Heart right ventricle (tissue), 16 donors: Measurements from ENCODE around the gene AGPS. TPM values are rescaled to one million over a fixed set of nuclear protein-coding genes. Genes with fewer than 3 reads are reported as not detected.

Experiments
- ATAC-seq, 8 donors: fragments of 200-7000 bp; cut with Tn5 transposase; one replicate each; pipeline ENCODE4 v1.9.1; 2020; ENCODE audit warnings: mild to moderate bottlenecking in 8 of 8, moderate library complexity in 8 of 8, moderate number of reproducible peaks in 1 of 8
- DNase-seq, 2 donors: peaks; one replicate each; pipeline ENCODE4 v3.0.0-alpha.2; 2020
- H3K27ac ChIP-seq, 10 donors: fragments of 200-600 bp; sonication (generic) in 2 of 10; one replicate each; pipeline versions ENCODE4 v1.5.0 to v1.8.0; 2020 to 2022; ENCODE audit warnings: mild to moderate bottlenecking in 3 of 10
- H3K27me3 ChIP-seq, 7 donors: fragments of 200-600 bp; one replicate each; pipeline ENCODE4 v1.8.0; 2021 to 2022; ENCODE audit warnings: mild to moderate bottlenecking in 2 of 7
- H3K36me3 ChIP-seq, 9 donors: fragments of 200-600 bp; sonication (generic) in 1 of 9; one replicate each; pipeline versions ENCODE4 v1.5.0 to v1.8.0; 2020 to 2022; ENCODE audit warnings: mild to moderate bottlenecking in 2 of 9
- H3K4me1 ChIP-seq, 9 donors: fragments of 200-600 bp; sonication (generic) in 1 of 9; one replicate each; pipeline versions ENCODE4 v1.5.0 to v1.8.0; 2020 to 2022; ENCODE audit warnings: mild to moderate bottlenecking in 4 of 9
- H3K4me3 ChIP-seq, 10 donors: fragments of 200-600 bp; sonication (generic) in 2 of 10; one replicate each; pipeline versions ENCODE4 v1.5.0 to v1.8.0; 2020 to 2022; ENCODE audit warnings: mild to moderate bottlenecking in 7 of 10, moderate library complexity in 2 of 10
- H3K9me3 ChIP-seq, 11 donors: fragments of 200-600 bp in 10 of 11; sonication (generic) in 2 of 11; one replicate each; pipeline versions ENCODE4 v1.5.0 to v1.8.0; 2013 to 2022; ENCODE audit warnings: mild to moderate bottlenecking in 2 of 11, control low read depth in 1 of 11, moderate library complexity in 1 of 11
- WGBS, 2 donors: extraction: QIAGEN DNeasy Blood & Tissue Kit; methylation state at CpG; one replicate each; pipeline ENCODE4 v1.1.7; 2013; ENCODE audit warnings: inconsistent platforms in 1 of 2; 5-methylcytosine and 5-hydroxymethylcytosine counted together
- intact Hi-C, 10 donors: fragments of 100-400 bp; cut with DNase I; formaldehyde crosslinking; loops; one replicate each; pipeline versions ENCODE4 v1.11.1 to v1.14.2; 2022
- polyA plus RNA-seq, 2 donors: library from polyadenylated mRNA; stranded (reverse); fragments of 200-250 nt; gene quantifications; one replicate each; pipeline ENCODE4 v1.2.3, GENCODE V29; 2013
- total RNA-seq, 10 donors: library from RNA; stranded (reverse); fragmentation: NEBNext Ultra II Directional in 3 of 10; extraction: Animal tissue kit (Norgen Biotek cat#: 25700) in 3 of 10; gene quantifications; one replicate each; pipeline versions ENCODE4 v1.2.1 to v1.2.4, GENCODE V29; 2021 to 2023
- TF ChIP-seq, protein P1 (sequence below), 9 donors: fragments of 200-600 bp; sonication (generic) in 2 of 9; IDR thresholded peaks; one replicate each; pipeline versions ENCODE4 v1.5.0 to v1.8.0; 2021 to 2022; ENCODE audit warnings: antibody characterized with exemption in 9 of 9, mild to moderate bottlenecking in 5 of 9, moderate library complexity in 1 of 9
- donor health status: Arrhythmogenic right ventricular cardiomyopathy.
- donor health status: ischemic (EF 13 %, LVEDD 7.1; RV severe dilation, severe dysfunction).
- donor health status: healthy with polysubstance abuse.
- donor health status: DM: no; HTN: yes; CAD: no.
- donor health status: DM: no; HTN: no; CAD: no.
- donor health status: ischemic (EF 25% LVEDD 6.9; RV normal size, moderate dysfunction).
- donor health status: ischemic (EF 25% LVEDD 5.7; RV mildly dilated, moderate dysfunction).
- donor health status: healthy.
- donor health status: DM: yes; HTN: yes; CAD: no.
- donor health status: Ischemic cardiomyopathy.
- donor health status: ischemic (EF 35%, LVEDD 5.7; RV mildly dilated, moderate dysfunction).
- donor health status: nonischemic (EF 11% LVEDD 7.7; RV severe dilation, severe dysfunction).
- donor health status: DM: yes; HTN: yes; CAD: no.
- donor health status: PGD.
- donor health status: ischemic (EF 29% LVEDD 5.4; RV normal size, mild dysfunction).
- donor health status: nonischemic (EF 23%, LVEDD 6.1; RV moderate dilation, normal function).

The AGPS gene
- total and polyA plus RNA-seq, 12 donors: 4.6 to 32.0 (median 28.4) TPM

GRCh38 chr2:177466337-177467195, 74.0 kb downstream of the AGPS start:
- TF ChIP-seq, protein P1, sequence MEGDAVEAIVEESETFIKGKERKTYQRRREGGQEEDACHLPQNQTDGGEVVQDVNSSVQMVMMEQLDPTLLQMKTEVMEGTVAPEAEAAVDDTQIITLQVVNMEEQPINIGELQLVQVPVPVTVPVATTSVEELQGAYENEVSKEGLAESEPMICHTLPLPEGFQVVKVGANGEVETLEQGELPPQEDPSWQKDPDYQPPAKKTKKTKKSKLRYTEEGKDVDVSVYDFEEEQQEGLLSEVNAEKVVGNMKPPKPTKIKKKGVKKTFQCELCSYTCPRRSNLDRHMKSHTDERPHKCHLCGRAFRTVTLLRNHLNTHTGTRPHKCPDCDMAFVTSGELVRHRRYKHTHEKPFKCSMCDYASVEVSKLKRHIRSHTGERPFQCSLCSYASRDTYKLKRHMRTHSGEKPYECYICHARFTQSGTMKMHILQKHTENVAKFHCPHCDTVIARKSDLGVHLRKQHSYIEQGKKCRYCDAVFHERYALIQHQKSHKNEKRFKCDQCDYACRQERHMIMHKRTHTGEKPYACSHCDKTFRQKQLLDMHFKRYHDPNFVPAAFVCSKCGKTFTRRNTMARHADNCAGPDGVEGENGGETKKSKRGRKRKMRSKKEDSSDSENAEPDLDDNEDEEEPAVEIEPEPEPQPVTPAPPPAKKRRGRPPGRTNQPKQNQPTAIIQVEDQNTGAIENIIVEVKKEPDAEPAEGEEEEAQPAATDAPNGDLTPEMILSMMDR (IDR thresholded peaks at IDR 0.05): no peak
- Histone ChIP-seq H3K4me1 (no peaks in the 10 kb centered on the region), H3K36me3 (peaks cover 0 to 85% (median 15%) of the 10 kb centered on the region in 9 donors), H3K4me3 (no peak overlapping the region), H3K27ac (no peak overlapping the region), H3K27me3 (no peaks in the 10 kb centered on the region), H3K9me3 (peaks cover 0 to 23% (median 3%) of the 10 kb centered on the region in 11 donors)
- 88 to 91% methylated on average over 17 of the region's 17 CpGs for WGBS, 2 donors
- peak in 1 of 8 donors; percentile 25 for ATAC-seq
- no peak for DNase-seq
- intact Hi-C loops: no loop called here

DNA sequence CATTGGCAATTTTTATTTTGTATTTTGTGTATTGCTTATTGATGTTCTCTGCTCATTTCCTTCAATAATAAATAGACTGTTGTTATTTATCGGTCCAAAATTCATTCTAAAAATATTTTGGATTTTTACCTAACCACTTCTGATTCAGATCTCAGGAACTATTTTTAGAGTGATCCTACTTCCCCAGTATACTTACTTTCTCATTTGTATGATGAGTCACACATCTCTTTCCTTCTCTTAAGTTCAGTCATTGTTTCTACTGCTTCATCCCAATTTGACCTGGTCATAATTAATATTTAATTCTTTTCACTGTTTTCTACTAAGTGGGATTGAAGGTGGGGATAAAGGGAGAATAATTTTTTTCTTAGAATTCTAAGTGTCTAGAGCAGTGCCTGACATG, 75.1 kb downstream of the AGPS start:
- ATAC-seq (no peak), DNase-seq (no peak)
- peaks cover 0 to 85% (median 15%) of the 10 kb centered on the region in 9 donors for H3K36me3 ChIP-seq
- intact Hi-C loops: no loop called here
- WGBS, 2 donors: 46 to 62% methylated on average over 1 of the region's 1 CpG
- TF ChIP-seq, protein P1 (IDR thresholded peaks at IDR 0.05): no peak
- no peak overlapping the region for H3K4me3 ChIP-seq
- peaks cover 0 to 34% (median 11%) of the 10 kb centered on the region in 11 donors for H3K9me3 ChIP-seq
- no peak overlapping the region for H3K27ac ChIP-seq
- no peaks in the 10 kb centered on the region for H3K27me3 ChIP-seq
- H3K4me1 ChIP-seq: no peaks in the 10 kb centered on the region

DNA sequence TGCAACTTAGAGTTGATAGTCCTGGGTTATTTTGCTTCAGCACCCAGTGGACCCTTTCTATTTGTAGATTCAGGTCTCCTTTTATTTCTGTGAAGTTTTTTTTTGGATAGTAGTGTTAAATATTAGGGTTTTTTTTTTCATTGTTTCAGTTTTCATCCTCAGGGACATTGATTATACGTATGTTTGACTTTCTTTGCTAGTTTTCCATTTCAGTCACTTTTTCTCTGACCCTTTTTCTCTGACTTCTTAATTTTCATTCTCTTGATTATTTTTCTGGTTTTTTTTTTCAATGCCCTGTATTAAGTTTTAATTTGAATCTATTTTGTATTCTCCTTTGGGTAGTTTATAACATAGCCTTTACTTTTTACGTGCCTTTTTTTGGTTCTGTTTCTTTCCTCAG, 79.4 kb downstream of the AGPS start:
- DNase-seq (no peak), ATAC-seq (no peak)
- H3K36me3 ChIP-seq: peaks cover 0 to 65% (median 0%) of the 10 kb centered on the region in 9 donors
- no peak overlapping the region for H3K4me3 ChIP-seq
- intact Hi-C loops: no loop called here
- no peak overlapping the region for H3K27ac ChIP-seq
- H3K27me3 ChIP-seq: no peaks in the 10 kb centered on the region
- H3K9me3 ChIP-seq: peaks cover 0 to 30% (median 11%) of the 10 kb centered on the region in 11 donors
- TF ChIP-seq, protein P1 (IDR thresholded peaks at IDR 0.05): no peak
- peaks cover 0 to 5% (median 0%) of the 10 kb centered on the region in 9 donors for H3K4me1 ChIP-seq
- WGBS, 2 donors: 98 to 100% methylated on average over 2 of the region's 2 CpGs

- intact Hi-C loops: no loop called here
These were observed 81.7 kb downstream of the AGPS start for GRCh38 chr2:177474301-177474700.

More at GRCh38 chr2:177474301-177474700, 81.7 kb downstream of the AGPS start:
- H3K4me3 ChIP-seq: no peak overlapping the region
- H3K4me1 ChIP-seq: peaks cover 0 to 5% (median 0%) of the 10 kb centered on the region in 9 donors
- ATAC-seq (no peak), DNase-seq (no peak)
- H3K36me3 ChIP-seq: peaks cover 0 to 71% (median 0%) of the 10 kb centered on the region in 9 donors
- H3K9me3 ChIP-seq: peaks cover 0 to 32% (median 11%) of the 10 kb centered on the region in 11 donors
- no peaks in the 10 kb centered on the region for H3K27me3 ChIP-seq
- TF ChIP-seq, protein P1 (IDR thresholded peaks at IDR 0.05): no peak
- 90 to 94% methylated on average over 4 of the region's 4 CpGs for WGBS, 2 donors
- no peak overlapping the region for H3K27ac ChIP-seq
